Liver (tissue), 9 donors: ENCODE measurements around the gene PARP3. TPM values are rescaled to one million over a fixed set of nuclear protein-coding genes. Genes with fewer than 3 reads are reported as not detected.

Experiments used
- DNase-seq: peaks from one replicate; pipeline ENCODE4 v3.0.0-alpha.2; 2017; ENCODE audit warnings: low spot score
- H3K27ac ChIP-seq, 2 donors: one replicate each; pipeline ENCODE4 v1.7.0; 2013; ENCODE audit warnings: inconsistent platforms in 2 of 2, low read length in 2 of 2, control low read depth in 1 of 2, low read depth in 1 of 2, mild to moderate bottlenecking in 1 of 2
- H3K27me3 ChIP-seq, 4 donors: one replicate each; pipeline versions ENCODE4 v1.6.1 to v1.7.0; 2013; ENCODE audit warnings: low read length in 3 of 4, inconsistent platforms in 1 of 4, mild to moderate bottlenecking in 1 of 4, moderate library complexity in 1 of 4; ENCODE audit not compliant: control insufficient read depth in 4 of 4, insufficient read depth in 4 of 4
- H3K36me3 ChIP-seq, 4 donors: one replicate each; pipeline versions ENCODE4 v1.6.1 to v1.7.0; 2013; ENCODE audit warnings: low read length in 3 of 4, mild to moderate bottlenecking in 3 of 4, low read depth in 1 of 4, moderate library complexity in 1 of 4; ENCODE audit not compliant: control insufficient read depth in 4 of 4, insufficient read depth in 3 of 4
- H3K4me1 ChIP-seq, 4 donors: one replicate each; pipeline versions ENCODE4 v1.6.1 to v1.7.0; 2013; ENCODE audit warnings: low read length in 3 of 4, mild to moderate bottlenecking in 3 of 4, moderate library complexity in 1 of 4; ENCODE audit not compliant: control insufficient read depth in 4 of 4, insufficient read depth in 4 of 4
- H3K4me3 ChIP-seq, 3 donors: one replicate each; pipeline versions ENCODE4 v1.6.1 to v1.7.0; 2013; ENCODE audit warnings: low read length in 3 of 3, control low read depth in 1 of 3, low read depth in 1 of 3, mild to moderate bottlenecking in 1 of 3
- H3K9ac ChIP-seq, 2 donors: one replicate each; pipeline ENCODE4 v1.7.0; 2013; ENCODE audit warnings: low read length in 2 of 2, mild to moderate bottlenecking in 2 of 2, moderate library complexity in 2 of 2, control low read depth in 1 of 2, low read depth in 1 of 2
- H3K9me3 ChIP-seq, 4 donors: one replicate each; pipeline versions ENCODE4 v1.6.1 to v1.7.0; 2013; ENCODE audit warnings: low read length in 3 of 4; ENCODE audit not compliant: control insufficient read depth in 4 of 4
- ATF3 ChIP-seq: IDR thresholded peaks from 2 replicates; pipeline ENCODE4 v1.6.1; 2016; ENCODE audit warnings: antibody characterized with exemption
- CTCF ChIP-seq: fragments of 150-350 bp; IDR thresholded peaks from 2 replicates; pipeline ENCODE4 v1.5.1; 2017; ENCODE audit warnings: improper control_type of control experiment, low read depth, low read length; ENCODE audit not compliant: missing input control
- EGR1 ChIP-seq, 2 donors: IDR thresholded peaks; 2 replicates each; pipeline ENCODE4 v1.6.1; 2016 to 2018; ENCODE audit warnings: antibody characterized with exemption in 2 of 2, low read depth in 2 of 2
- FOXA1 ChIP-seq: IDR thresholded peaks from 2 replicates; pipeline ENCODE4 v1.6.1; 2016; ENCODE audit warnings: antibody characterized with exemption
- HNF4A ChIP-seq, 2 donors: conservative IDR thresholded peaks; 2 replicates each; pipeline ENCODE4 v1.6.1; 2016; ENCODE audit warnings: antibody characterized with exemption in 2 of 2, mild to moderate bottlenecking in 2 of 2
- HNF4G ChIP-seq: IDR thresholded peaks from 2 replicates; pipeline ENCODE4 v1.6.1; 2016; ENCODE audit warnings: antibody characterized with exemption
- JUND ChIP-seq, 2 donors: IDR thresholded peaks; 2 replicates each; pipeline ENCODE4 v1.6.1; 2016; ENCODE audit warnings: antibody characterized with exemption in 2 of 2
- MAX ChIP-seq: IDR thresholded peaks from 2 replicates; pipeline ENCODE4 v1.6.1; 2016; ENCODE audit warnings: antibody characterized with exemption
- NR2F2 ChIP-seq: IDR thresholded peaks from 2 replicates; pipeline ENCODE4 v1.6.1; 2016; ENCODE audit warnings: antibody characterized with exemption
- RAD21 ChIP-seq, 2 donors: IDR thresholded peaks; 2 replicates each; pipeline ENCODE4 v1.6.1; 2016; ENCODE audit warnings: antibody characterized with exemption in 2 of 2, mild to moderate bottlenecking in 2 of 2
- REST ChIP-seq: IDR thresholded peaks from 2 replicates; pipeline ENCODE4 v1.6.1; 2016; ENCODE audit warnings: antibody characterized with exemption, mild to moderate bottlenecking
- RXRA ChIP-seq, 2 donors: IDR thresholded peaks; 2 replicates each; pipeline ENCODE4 v1.6.1; 2017 to 2018; ENCODE audit warnings: antibody characterized with exemption in 2 of 2, mild to moderate bottlenecking in 1 of 2
- SP1 ChIP-seq: IDR thresholded peaks from 2 replicates; pipeline ENCODE4 v1.6.1; 2018; ENCODE audit warnings: antibody characterized with exemption, mild to moderate bottlenecking
- TAF1 ChIP-seq: conservative IDR thresholded peaks from 2 replicates; pipeline ENCODE4 v1.6.1; 2016; ENCODE audit warnings: antibody characterized with exemption, mild to moderate bottlenecking
- YY1 ChIP-seq: IDR thresholded peaks from 2 replicates; pipeline ENCODE4 v1.6.1; 2016; ENCODE audit warnings: antibody characterized with exemption, mild to moderate bottlenecking
- WGBS: extraction: QIAGEN DNeasy Blood & Tissue Kit; methylation state at CpG from one replicate; pipeline ENCODE4 v1.1.7; 2013; 5-methylcytosine and 5-hydroxymethylcytosine counted together
- polyA plus RNA-seq, 2 donors: library from polyadenylated mRNA; stranded (reverse) in 1 of 2; unstranded in 1 of 2; fragments of 200-250 nt in 1 of 2; fragments of >200 nt in 1 of 2; fragmentation: Nextera tagmentation in 1 of 2; extraction: Ambion mirVana in 1 of 2; gene quantifications; one replicate each; pipeline versions ENCODE4 v1.2.1 to v1.2.3, GENCODE V29; 2013 to 2015
- total RNA-seq, 2 donors: library from RNA; depleted of rRNA; stranded (reverse); fragments of >200 nt; gene quantifications; one replicate each; pipeline ENCODE4 v1.2.3, GENCODE V29; 2014
- donor health status: healthy.
- donor health status: healthy.
- donor health status: healthy.
- donor health status: healthy.
- donor health status: healthy.

Gene PARP3
- total and polyA plus RNA-seq, 4 donors, result 1.5 to 21.4 (median 12.7) TPM

GRCh38 chr3:51964521-51964920 is 22.4 kb downstream of the PARP3 start:
- 87% methylated on average over 4 of the region's 4 CpGs for WGBS
- no peak overlapping the region for H3K4me3 ChIP-seq
- H3K27me3 ChIP-seq, result no peaks in the 10 kb centered on the region
- no peak overlapping the region for H3K27ac ChIP-seq
- H3K36me3 ChIP-seq, result no peaks in the 10 kb centered on the region
- DNase-seq, result no peak
- TF ChIP-seq JUND (IDR thresholded peaks at IDR 0.05) (no peak), TAF1 (no peak), FOXA1 (no peak), RXRA (IDR thresholded peaks at IDR 0.05) (no peak), HNF4A (conservative IDR thresholded peaks at IDR 0.05) (no peak), RAD21 (IDR thresholded peaks at IDR 0.05) (no peak), NR2F2 (no peak), REST (no peak), CTCF (no peak), MAX (no peak), ATF3 (no peak), EGR1 (IDR thresholded peaks at IDR 0.05; ENCODE audit: low read depth in 2 of 2) (no peak), YY1 (no peak), SP1 (no peak)
- no peaks in the 10 kb centered on the region for H3K9me3 ChIP-seq
- H3K9ac ChIP-seq, result no peak overlapping the region
- H3K4me1 ChIP-seq, result peaks cover 5 to 25% (median 21%) of the 10 kb centered on the region in 4 donors

GRCh38 chr3:51966016-51966415 is 23.9 kb downstream of the PARP3 start:
- DNase-seq, result no peak
- no peaks in the 10 kb centered on the region for H3K36me3 ChIP-seq
- H3K27me3 ChIP-seq, result no peaks in the 10 kb centered on the region
- no peak overlapping the region for H3K4me3 ChIP-seq
- H3K9me3 ChIP-seq, result no peaks in the 10 kb centered on the region
- 88% methylated on average over 2 of the region's 2 CpGs for WGBS
- no peak overlapping the region for H3K9ac ChIP-seq
- peaks cover 7 to 37% (median 32%) of the 10 kb centered on the region in 4 donors for H3K4me1 ChIP-seq
- H3K27ac ChIP-seq, result no peak overlapping the region
- no peak for TF ChIP-seq HNF4G
- TF ChIP-seq ATF3, result no peak
- TF ChIP-seq REST, result no peak
